HG02610 (cell line): ENCODE data around the gene MAN1A1.

Source experiments
- ATAC-seq: cut with Tn5 transposase; IDR thresholded peaks from one replicate; pipeline ENCODE4 v1.9.1; 2021; ENCODE audit warnings: mild to moderate bottlenecking, moderate library complexity; ENCODE audit not compliant: unreplicated experiment

MAN1A1 gene

GRCh38 chr6:119241111-119241465, 108.5 kb downstream of the MAN1A1 start:
- ATAC-seq: no peak

- ATAC-seq: no peak
Observed at GRCh38 chr6:119240257-119241110, 109.1 kb downstream of the MAN1A1 start.

- ATAC-seq: no peak
Observed at GRCh38 chr6:119237177-119237715, 112.3 kb downstream of the MAN1A1 start.

- no peak for ATAC-seq
Observed at GRCh38 chr6:119234941-119235340, 114.6 kb downstream of the MAN1A1 start.

GRCh38 chr6:119234457-119234856, 115.1 kb downstream of the MAN1A1 start:
- no peak for ATAC-seq

GRCh38 chr6:119233312-119233984, 116.1 kb downstream of the MAN1A1 start:
- no peak for ATAC-seq

- ATAC-seq: no peak
Observed at GRCh38 chr6:119231394-119231793, 118.2 kb downstream of the MAN1A1 start.

- no peak for ATAC-seq
Observed at GRCh38 chr6:119230160-119230559, 119.4 kb downstream of the MAN1A1 start.

GRCh38 chr6:119227377-119227776, 122.2 kb downstream of the MAN1A1 start:
- ATAC-seq: no peak

- ATAC-seq: no peak
Observed at GRCh38 chr6:119226089-119226488, 123.5 kb downstream of the MAN1A1 start.

- ATAC-seq: no peak
Observed at GRCh38 chr6:119224095-119224701, 125.4 kb downstream of the MAN1A1 start.

GRCh38 chr6:119220452-119220851, 129.1 kb downstream of the MAN1A1 start:
- ATAC-seq: peak; percentile 59

GRCh38 chr6:119218548-119218947, 131.0 kb downstream of the MAN1A1 start:
- no peak for ATAC-seq

- no peak for ATAC-seq
Observed at GRCh38 chr6:119215885-119216590, 133.5 kb downstream of the MAN1A1 start.

GRCh38 chr6:119215309-119215708, 134.3 kb downstream of the MAN1A1 start:
- no peak for ATAC-seq

GRCh38 chr6:119210596-119210995, 139.0 kb downstream of the MAN1A1 start:
- no peak for ATAC-seq

- ATAC-seq: no peak
Observed at GRCh38 chr6:119209452-119210205, 139.9 kb downstream of the MAN1A1 start.

GRCh38 chr6:119207971-119208725, 141.4 kb downstream of the MAN1A1 start:
- no peak for ATAC-seq

GRCh38 chr6:119207327-119207726, 142.2 kb downstream of the MAN1A1 start:
- no peak for ATAC-seq
